Gastroesophageal sphincter (tissue), 4 donors: ENCODE data around the gene TAGLN2. TPM values are rescaled to one million over a fixed set of nuclear protein-coding genes. Genes with fewer than 3 reads are reported as not detected.

ENCODE experiments used
- ATAC-seq: fragments of 150-250 bp; one replicate; pipeline ENCODE4 v1.9.1; 2016; ENCODE audit warnings: mild to moderate bottlenecking, moderate library complexity
- H3K27ac ChIP-seq, 4 donors: fragments of 200-600 bp; sonication (generic) in 3 of 4; 1 replicate in 3 of 4; 2 replicates in 1 of 4; pipeline ENCODE4 v1.5.1; 2016 to 2019
- H3K27me3 ChIP-seq: fragments of 200-600 bp; sonication (generic); one replicate; pipeline ENCODE4 v1.5.1; 2019
- H3K36me3 ChIP-seq, 2 donors: fragments of 200-600 bp; sonication (generic); one replicate each; pipeline ENCODE4 v1.5.1; 2019; ENCODE audit warnings: control low read depth in 1 of 2
- H3K4me1 ChIP-seq, 3 donors: fragments of 200-600 bp; sonication (generic); 1 replicate in 2 of 3; 2 replicates in 1 of 3; pipeline ENCODE4 v1.5.1; 2016 to 2019; ENCODE audit warnings: control low read depth in 2 of 3
- H3K4me3 ChIP-seq, 2 donors: fragments of 200-600 bp; sonication (generic); one replicate each; pipeline ENCODE4 v1.5.1; 2019; ENCODE audit warnings: mild to moderate bottlenecking in 1 of 2, moderate library complexity in 1 of 2
- H3K9me3 ChIP-seq, 3 donors: fragments of 200-600 bp; sonication (generic); one replicate each; pipeline ENCODE4 v1.5.1; 2017 to 2019; ENCODE audit warnings: control low read depth in 2 of 3
- EP300 ChIP-seq: sonication (generic); formaldehyde crosslinking; IDR thresholded peaks from one replicate; pipeline ENCODE4 v1.6.1; 2017; ENCODE audit warnings: antibody characterized with exemption, mild to moderate bottlenecking
- POLR2A ChIP-seq, 2 donors: fragments of 450-650 bp; IDR thresholded peaks; one replicate each; pipeline ENCODE4 v1.6.1; 2017; ENCODE audit warnings: antibody characterized with exemption in 2 of 2, mild to moderate bottlenecking in 2 of 2, moderate library complexity in 1 of 2
- POLR2AphosphoS5 ChIP-seq: sonication (generic); formaldehyde crosslinking; IDR thresholded peaks from one replicate; pipeline ENCODE4 v1.6.1; 2017; ENCODE audit warnings: antibody characterized with exemption
- WGBS, 2 donors: methylation state at CpG; one replicate each; pipeline ENCODE4 v1.1.5; 2018; ENCODE audit warnings: low coverage in 1 of 2; 5-methylcytosine and 5-hydroxymethylcytosine counted together
- total RNA-seq, 4 donors: library from RNA; depleted of rRNA; stranded (reverse); fragments of >200 nt; gene quantifications; one replicate each; pipeline ENCODE4 v1.1.0, GENCODE V29; 2016
- TF ChIP-seq, protein P1 (sequence below), 4 experiments: fragments of 200-600 bp in 2 of 4; fragments of 450-650 bp in 2 of 4; sonication (generic) in 1 of 4; IDR thresholded peaks; one replicate each; pipeline ENCODE4 v1.5.1; 2017 to 2019; ENCODE audit warnings: antibody characterized with exemption in 4 of 4, mild to moderate bottlenecking in 2 of 4, moderate library complexity in 2 of 4

The TAGLN2 gene
- total RNA-seq, 4 donors from 2014 or later = 75.3 to 239 (median 217) TPM

DNA sequence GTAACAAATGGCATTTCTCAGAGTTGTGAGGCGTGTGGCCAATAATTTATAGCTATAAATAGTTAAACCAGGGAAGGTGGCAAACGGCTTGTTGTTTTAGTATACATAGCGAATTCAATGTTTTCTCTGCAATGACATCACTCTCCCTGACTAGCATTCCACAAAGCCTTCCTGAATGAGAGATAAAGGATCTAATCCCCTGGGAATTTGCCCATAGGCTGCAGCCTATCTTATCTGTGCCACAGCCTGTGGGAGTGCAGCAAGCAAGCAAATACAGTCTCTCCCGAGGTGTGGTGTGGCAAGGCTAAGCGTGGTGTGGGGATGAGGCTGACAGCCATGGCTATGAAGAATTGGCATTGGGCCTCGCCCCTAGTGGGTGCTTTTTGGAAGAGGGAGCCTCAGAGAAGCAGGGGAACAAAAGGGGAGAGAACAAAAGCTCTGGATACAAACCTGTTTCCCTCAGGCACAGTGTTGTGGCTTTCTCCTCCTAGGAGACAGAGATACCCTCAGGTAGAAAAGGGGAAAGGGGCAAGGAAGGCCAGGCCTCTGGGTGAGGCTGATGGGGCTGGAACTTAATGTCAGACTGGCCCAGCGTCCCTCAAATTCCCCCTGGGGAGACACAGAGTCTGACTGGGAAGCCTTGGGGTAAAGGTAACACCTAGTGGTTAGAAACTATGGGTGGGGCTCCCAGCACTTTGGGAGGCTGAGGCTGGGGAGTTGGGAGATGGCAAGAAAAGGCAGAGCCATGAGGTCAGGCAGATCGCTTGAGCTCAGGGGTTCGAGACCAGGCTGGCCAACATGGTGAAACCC is 8.9 kb downstream of the TAGLN2 start:
- H3K4me1 ChIP-seq = peaks cover 0 to 59% (median 12%) of the 10 kb centered on the region in 3 donors
- ATAC-seq = no peak
- no peak for TF ChIP-seq POLR2AphosphoS5
- 35 to 38% methylated on average over 7 to 8 of the region's 9 CpGs for WGBS, 2 donors
- no peaks in the 10 kb centered on the region for H3K9me3 ChIP-seq
- H3K27ac ChIP-seq = peak overlapping the region in 3 of 4 donors; percentile 55 to 70 (median 60)
- no peak overlapping the region for H3K4me3 ChIP-seq
- H3K27me3 ChIP-seq = no peaks in the 10 kb centered on the region
- H3K36me3 ChIP-seq = peaks cover 0 to 39% of the 10 kb centered on the region in 2 donors

DNA sequence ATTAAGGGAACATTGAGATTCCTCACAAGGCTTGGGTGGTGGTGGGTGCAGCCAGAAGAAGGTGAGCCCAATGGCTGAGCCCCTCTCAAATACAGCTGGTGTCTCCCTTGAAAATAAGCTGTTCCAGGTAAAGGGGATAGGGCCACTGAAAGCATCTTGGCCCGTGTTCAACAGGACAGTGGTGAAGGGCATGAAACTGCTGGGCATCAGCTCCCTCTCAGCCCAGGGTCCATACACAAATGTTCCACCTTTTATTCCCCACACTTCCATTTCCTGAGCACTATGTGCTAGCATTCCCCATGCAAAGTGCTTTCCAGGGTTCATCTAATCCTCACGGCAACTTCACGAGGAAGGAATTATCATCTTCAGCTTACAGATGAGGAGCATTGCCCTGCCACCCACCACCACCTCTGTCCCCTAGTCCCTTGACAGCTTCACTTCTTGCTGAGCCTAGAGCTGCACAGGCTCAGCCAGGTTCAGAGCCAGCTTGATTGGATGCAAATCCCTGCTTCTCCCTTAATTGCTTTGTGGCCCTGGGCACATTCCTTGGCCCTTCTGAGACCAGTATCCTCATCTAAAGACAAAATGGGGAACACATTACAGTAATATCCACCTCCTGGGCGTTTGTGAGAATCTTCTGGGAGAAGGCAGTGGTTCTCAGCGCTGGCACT is 9.6 kb downstream of the TAGLN2 start:
- peaks cover 0 to 35% of the 10 kb centered on the region in 2 donors for H3K36me3 ChIP-seq
- peak overlapping the region in 3 of 4 donors; percentile 4 to 70 (median 55) for H3K27ac ChIP-seq
- peaks cover 0 to 52% (median 17%) of the 10 kb centered on the region in 3 donors for H3K4me1 ChIP-seq
- 43 to 48% methylated on average over 3 to 5 of the region's 5 CpGs for WGBS, 2 donors
- no peak for ATAC-seq
- TF ChIP-seq, protein P1, sequence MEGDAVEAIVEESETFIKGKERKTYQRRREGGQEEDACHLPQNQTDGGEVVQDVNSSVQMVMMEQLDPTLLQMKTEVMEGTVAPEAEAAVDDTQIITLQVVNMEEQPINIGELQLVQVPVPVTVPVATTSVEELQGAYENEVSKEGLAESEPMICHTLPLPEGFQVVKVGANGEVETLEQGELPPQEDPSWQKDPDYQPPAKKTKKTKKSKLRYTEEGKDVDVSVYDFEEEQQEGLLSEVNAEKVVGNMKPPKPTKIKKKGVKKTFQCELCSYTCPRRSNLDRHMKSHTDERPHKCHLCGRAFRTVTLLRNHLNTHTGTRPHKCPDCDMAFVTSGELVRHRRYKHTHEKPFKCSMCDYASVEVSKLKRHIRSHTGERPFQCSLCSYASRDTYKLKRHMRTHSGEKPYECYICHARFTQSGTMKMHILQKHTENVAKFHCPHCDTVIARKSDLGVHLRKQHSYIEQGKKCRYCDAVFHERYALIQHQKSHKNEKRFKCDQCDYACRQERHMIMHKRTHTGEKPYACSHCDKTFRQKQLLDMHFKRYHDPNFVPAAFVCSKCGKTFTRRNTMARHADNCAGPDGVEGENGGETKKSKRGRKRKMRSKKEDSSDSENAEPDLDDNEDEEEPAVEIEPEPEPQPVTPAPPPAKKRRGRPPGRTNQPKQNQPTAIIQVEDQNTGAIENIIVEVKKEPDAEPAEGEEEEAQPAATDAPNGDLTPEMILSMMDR (IDR thresholded peaks at IDR 0.05) = no peak
- TF ChIP-seq POLR2AphosphoS5 = no peak
- no peak for TF ChIP-seq EP300
- no peak for TF ChIP-seq POLR2A (IDR thresholded peaks at IDR 0.05)
- no peaks in the 10 kb centered on the region for H3K27me3 ChIP-seq
- no peaks in the 10 kb centered on the region for H3K9me3 ChIP-seq
- no peak overlapping the region for H3K4me3 ChIP-seq

DNA sequence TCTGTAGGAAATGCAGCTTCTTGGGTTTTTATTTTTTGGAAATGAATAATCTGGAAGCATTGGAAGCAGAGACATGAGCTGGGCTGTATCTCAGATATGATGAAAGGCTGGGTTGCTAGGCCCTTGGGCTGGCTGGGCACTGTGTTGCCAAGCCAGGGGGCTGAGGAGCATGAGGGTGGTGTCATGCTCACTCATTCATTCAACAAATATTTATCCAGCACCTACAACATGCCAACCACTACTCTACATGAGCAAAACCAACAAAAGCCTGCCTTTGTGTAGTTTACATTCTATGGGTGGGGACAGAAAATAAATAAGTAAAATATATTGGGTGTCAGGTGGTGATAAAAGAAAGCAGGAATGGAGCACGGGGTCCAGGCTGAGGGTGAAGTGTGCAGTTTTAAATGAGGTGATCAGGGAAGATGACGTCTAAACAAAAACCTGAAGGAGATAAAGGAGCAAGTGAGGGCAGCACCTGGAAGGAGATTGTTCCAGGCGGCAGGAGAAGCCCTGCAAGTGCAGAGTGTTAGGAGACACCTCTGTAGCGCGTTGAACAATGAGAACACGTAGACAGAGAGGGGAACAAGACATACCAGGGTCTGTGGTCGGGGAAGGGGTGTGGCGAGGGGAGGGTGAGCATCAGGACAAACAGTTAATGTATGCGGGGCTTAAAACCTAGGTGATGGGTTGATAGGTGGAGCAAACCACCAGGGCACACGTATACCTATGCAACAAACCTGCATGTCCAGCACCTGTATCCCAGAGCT is 10.9 kb downstream of the TAGLN2 start:
- H3K9me3 ChIP-seq = no peaks in the 10 kb centered on the region
- TF ChIP-seq POLR2A (IDR thresholded peaks at IDR 0.05) = no peak
- TF ChIP-seq, protein P1 (IDR thresholded peaks at IDR 0.05) = no peak
- no peak for ATAC-seq
- H3K4me1 ChIP-seq = peaks cover 0 to 46% (median 20%) of the 10 kb centered on the region in 3 donors
- no peak overlapping the region for H3K27ac ChIP-seq
- H3K36me3 ChIP-seq = peaks cover 0 to 22% of the 10 kb centered on the region in 2 donors
- no peaks in the 10 kb centered on the region for H3K27me3 ChIP-seq
- 83 to 85% methylated on average over 9 of the region's 10 CpGs for WGBS, 2 donors
- no peak overlapping the region for H3K4me3 ChIP-seq

DNA sequence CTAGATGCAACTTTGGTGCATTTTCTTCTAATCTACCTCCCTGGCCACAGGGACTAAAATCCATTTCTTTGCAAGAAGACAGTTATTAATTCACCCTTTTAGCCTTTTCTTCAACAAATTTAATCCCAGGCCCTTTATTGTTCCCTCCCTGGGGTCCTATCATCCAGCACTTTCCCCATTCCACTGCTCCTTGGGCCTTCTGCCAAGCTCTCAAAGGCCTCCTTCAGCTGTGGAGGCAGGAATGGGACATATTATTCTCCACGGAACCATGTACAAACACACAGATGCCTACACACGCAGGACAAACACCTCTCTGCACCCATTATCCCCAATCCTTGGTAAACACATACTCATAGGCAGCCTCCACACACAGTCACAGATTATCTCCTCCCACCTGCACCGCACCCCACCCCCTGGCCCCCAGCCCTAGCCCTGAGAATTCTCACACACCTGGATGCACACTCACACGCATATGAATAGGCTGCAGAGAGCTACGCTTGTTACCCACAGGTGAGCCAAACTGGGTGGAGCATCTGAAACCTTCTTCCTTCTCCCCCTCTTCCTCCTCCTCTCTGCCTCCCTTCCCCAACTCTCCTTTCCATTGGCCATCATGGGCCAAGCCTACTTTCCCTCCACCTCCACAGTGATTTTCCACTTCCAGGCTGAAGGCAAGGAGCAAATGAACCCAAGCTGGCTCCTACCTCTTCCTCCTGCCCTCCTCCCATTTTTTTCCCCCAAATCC is 11.7 kb downstream of the TAGLN2 start:
- Histone ChIP-seq H3K9me3 (no peaks in the 10 kb centered on the region), H3K27me3 (no peaks in the 10 kb centered on the region), H3K27ac (no peak overlapping the region), H3K4me1 (peaks cover 0 to 38% (median 20%) of the 10 kb centered on the region in 3 donors), H3K36me3 (peaks cover 0 to 14% of the 10 kb centered on the region in 2 donors), H3K4me3 (no peak overlapping the region)
- no peak for ATAC-seq
- TF ChIP-seq EP300 = no peak
- TF ChIP-seq, protein P1 (IDR thresholded peaks at IDR 0.05) = no peak
- TF ChIP-seq POLR2AphosphoS5 = no peak
- no peak for TF ChIP-seq POLR2A (IDR thresholded peaks at IDR 0.05)
- WGBS, 2 donors = 74% methylated on average over 5 of the region's 5 CpGs; no CpG with 5 or more reads in 1 of the 2 donors
